Renal cortex interstitium (tissue), 11 donors: Measurements from ENCODE around the gene NEDD4L. TPM values are rescaled to one million over a fixed set of nuclear protein-coding genes. Genes with fewer than 3 reads are reported as not detected.
A peak's percentile ranks its signal among the peaks of the same experiment; 100 is the strongest.

Experiments
- DNase-seq, 11 donors: peaks; one replicate each; pipeline ENCODE4 v3.0.0-alpha.2; 2013; ENCODE audit warnings: low read depth in 9 of 11, low spot score in 4 of 11; ENCODE audit errors: extremely low read depth in 1 of 11
- polyA plus RNA-seq, 3 donors: library from polyadenylated mRNA; unstranded; fragments of 120-200 nt; gene quantifications; one replicate each; pipeline ENCODE4 v1.2.1, GENCODE V29; 2013; ENCODE audit not compliant: insufficient read length in 3 of 3

Gene NEDD4L
- polyA plus RNA-seq, 3 donors = 106 to 169 (median 131) TPM

DNA sequence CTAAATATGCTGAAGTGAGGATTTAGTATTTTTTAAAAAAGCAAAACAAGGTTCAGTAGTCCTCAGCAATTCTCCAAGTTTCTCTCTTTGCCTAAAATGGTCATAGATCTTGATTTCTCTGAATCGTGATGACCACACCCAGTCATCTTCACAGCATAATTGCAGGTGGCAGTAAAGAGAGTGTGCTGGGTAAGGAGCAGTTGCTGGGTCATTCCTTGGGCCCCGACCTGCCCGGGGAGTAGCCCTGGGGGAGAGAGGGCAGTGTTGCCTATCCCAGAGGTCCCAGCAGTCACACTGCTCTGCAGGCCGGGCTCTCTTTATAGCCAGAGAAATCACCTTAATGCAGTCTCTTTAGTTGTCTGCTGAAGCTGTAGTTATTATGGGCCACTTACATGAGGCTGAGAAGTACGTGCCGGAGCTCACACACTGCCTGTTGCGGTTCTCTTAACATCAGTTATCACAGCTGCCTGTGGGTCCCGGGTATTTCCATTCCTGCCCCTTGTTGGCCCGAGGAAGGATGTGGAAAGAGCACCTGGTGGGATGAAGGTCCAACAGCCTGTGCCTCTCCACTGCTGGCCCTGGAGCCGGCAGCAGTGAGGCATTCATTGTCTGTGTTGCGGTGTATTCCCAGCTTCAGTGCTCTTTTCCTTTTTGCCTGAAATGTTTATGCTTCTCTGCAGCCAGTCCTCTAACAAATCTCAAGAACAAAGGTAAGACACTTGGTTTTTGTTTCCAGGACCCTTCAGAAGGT lies 354.8 kb downstream of the NEDD4L start:
- no peak for DNase-seq

GRCh38 chr18:58400331-58400870 lies 356.4 kb downstream of the NEDD4L start:
- no peak for DNase-seq

DNA sequence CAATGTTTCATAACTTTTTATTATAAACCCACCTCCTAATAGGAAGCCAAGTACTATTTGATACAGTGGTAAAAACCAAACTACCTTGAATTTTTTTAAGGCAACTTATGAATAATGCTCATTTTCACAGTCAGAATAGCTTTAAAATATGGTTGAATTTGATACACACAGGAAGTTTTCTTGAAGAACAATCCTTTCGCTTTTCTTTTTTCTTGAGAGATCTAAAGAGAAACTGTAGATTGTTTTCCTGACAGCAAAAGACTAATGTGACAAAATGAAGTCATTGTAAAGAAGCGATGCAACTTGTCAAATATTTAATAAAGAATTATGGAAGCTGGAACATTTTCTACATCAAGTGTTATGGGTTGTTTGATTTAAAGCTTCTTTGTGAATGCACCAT lies 357.2 kb downstream of the NEDD4L start:
- DNase-seq = no peak

- DNase-seq = peak in 1 of 11 donors; percentile 57
Measured at GRCh38 chr18:58402247-58402646, 358.2 kb downstream of the NEDD4L start.

GRCh38 chr18:58402951-58403702 lies 359.1 kb downstream of the NEDD4L start:
- no peak for DNase-seq

DNA sequence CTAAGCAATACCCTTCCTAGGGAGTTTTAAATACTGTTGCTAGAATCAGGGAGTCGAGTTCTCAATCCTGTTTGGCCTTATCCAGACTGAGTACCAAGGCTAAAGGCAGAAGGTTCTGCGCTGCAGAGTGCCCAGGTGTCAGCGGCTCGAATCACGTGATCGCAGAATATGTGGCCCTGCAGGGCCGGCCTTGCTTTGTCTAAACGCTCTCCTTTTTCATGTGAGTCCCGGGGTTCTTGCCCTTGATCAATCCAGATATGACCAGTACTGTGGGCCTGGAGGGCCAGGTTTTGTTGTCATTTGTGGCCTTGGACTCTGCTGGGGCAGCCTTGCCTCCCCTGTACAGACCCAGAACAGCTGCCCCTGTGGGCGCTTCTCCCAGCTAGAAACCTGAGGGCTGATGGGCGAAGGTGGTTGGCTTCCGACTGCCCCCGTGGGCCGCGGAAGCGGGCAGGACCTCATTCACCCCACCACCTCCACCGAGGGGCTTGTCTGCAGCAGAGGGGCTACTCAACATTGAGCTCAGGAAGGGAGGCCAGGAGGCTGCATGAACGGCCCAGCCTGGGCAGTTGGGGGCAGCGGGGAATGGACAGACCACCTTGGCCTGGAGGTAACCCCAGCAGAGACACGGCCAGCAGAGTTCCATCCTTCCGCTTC lies 359.9 kb downstream of the NEDD4L start:
- DNase-seq = no peak

DNA sequence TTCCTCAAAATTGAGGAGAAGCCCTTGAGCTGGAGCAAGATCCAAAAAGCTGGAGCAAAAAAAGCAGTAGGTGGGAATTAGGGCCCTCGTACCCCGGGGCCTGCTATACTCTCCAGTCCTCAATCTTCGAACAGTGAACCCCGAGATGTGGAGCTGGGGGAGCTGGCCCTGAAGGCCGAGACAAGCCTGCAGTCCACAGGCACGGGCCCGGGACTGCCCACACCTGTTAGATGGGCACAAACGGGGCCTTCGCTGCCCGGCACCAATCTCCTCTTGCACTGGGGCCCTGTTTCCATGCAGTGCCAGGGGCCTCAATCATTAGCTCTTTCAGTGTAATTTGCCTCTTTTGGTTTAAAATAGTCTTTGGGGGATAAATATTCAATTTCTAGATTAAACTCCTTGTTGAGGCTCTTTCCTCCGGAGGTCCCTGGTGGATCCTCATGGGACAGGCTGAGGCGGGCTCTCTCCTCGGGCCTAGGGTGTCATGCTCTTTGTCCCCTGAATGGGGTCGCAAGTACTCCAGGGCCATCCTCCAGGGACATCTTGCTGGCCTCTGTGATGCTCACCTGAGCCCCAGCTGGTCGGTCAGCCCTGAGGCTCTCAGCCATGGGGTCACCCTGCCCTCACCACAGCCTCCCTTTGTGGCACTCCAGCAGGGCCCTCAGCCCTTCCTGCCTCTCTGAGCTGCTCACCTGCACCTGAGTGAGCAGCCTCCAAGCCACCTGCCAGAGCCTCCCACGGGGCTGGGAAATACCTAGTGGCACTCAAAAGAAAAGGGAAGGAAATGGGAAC lies 361.3 kb downstream of the NEDD4L start:
- no peak for DNase-seq

DNA sequence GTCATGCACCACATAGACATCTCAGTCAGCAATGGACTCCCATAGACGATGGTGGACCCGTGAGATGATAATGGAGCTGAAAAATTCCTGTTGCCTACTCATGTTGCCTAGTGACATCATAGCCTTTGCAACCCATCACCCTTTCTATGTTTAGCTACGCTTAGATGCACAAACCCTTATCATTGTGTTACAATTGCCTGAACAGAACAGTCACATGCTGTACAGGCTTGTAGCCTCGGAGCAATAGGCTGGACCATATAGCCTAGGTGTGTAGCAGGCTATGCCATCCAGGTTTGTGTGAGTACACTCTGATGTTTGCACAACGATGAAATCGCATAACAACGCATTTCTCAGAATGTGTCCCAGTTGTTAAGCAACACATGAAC lies 363.2 kb downstream of the NEDD4L start:
- no peak for DNase-seq

GRCh38 chr18:58407649-58408407 lies 363.8 kb downstream of the NEDD4L start:
- no peak for DNase-seq

DNA sequence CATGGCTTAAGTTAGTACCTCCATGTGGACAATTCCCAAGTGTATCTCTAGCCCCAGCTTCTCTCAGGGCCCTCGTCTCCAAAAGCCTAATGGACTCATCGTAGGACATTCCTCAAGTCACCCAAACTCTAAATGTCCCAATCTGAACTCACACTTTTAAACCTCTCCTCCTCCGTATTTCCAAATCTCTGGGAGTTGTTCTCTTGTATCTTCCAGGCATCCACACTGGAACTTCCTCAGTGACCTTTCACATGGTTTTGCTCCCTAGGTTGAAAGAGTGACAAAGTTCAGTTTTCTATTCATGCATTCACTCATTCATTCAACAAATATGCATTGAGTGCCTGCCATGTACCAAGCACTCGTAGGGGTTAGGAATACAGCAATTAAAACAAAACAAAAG lies 364.6 kb downstream of the NEDD4L start:
- no peak for DNase-seq

GRCh38 chr18:58409802-58410445 lies 365.9 kb downstream of the NEDD4L start:
- DNase-seq = no peak

DNA sequence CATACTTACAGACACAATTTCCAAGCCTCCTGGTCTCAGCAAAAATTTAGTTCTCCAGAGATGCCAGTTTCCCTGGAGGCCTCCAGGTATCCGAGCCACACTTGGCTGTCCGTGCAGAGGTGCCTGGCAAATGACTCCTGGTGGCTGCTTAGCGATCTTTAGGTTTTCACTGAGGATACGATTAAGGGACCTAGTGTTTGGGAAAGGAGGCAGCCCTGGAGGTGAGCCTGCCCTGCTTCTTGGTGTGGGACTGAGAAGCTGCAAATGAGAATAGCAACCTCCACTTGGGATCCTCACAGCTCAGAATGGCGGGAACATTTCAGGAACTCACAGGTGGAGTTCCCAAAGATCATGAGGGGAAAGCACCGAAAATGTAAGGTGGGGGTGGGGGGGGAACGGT lies 367.3 kb downstream of the NEDD4L start:
- DNase-seq = no peak

DNA sequence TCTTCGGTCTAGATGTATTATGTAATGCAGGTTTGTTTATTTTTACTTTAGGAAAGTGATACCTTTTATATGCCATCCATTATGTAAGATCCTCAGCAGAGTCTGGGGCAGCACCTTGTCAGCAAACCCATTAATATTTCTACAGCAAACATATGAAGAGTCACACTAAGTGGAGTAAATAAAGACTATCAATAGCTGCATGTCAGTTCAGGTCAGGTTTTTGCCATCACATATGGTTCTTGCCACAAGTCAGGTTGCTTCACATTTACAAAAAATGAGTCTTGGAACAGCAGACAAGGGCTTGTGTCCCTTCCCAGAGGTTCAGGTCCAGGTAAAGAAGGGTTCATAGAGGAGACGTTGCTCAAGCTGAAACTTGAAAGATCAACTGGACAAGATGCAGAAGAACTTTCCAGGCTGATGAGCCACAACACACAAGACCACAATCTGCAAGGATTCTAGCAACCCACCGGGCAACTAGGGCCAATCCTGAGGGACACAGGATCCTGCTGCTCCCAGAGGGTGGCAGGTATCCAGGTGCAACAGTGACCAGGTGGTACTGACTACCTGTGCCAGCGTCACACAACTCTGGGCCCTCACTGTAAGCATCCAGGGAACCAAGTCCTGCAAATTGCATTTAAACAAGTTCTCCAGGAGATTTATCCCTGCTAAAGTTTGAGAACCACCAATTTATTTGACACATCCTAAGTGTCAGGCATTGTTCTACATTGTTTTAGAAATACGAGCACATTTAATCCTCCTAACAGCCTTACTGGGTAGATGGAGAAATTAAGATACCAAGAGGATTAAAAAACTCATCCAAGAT lies 369.0 kb downstream of the NEDD4L start:
- no peak for DNase-seq

- no peak for DNase-seq
Measured at GRCh38 chr18:58413667-58414628, 369.9 kb downstream of the NEDD4L start.

DNA sequence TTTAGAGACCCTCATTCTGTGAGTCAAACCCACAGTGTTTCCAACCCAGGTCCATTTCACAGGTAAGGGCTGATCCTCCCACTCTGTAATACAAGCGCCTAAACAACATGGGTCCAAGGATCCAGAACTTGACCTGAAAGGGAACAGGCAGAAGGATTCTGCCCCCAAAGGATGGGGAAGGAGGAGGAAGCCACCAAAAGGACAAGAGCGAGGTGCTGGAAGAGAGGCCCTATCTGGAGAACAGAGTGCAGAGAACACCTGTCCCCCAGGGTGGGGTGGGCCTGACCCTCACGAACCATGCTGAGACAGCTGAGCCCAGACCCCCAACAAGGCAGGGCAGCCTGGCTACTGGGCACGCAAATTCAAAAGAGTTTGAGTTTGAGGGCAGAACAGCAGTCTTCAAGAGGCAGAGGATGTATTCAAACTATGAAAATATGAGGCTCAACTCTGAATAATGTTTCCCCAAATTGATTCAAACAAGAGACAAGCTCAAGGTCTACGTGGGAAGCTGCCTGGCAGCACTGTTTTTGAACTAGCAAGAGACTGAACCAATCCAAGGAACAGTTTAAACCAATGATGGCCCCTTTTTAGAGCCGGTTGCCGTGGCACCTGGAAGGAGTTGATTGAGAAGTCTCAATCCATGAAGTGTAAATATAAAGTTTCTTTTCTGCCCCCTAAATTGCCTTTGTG lies 372.1 kb downstream of the NEDD4L start:
- DNase-seq = no peak
